HepG2 (cell line): ENCODE results near the gene NAV1. TPM values are rescaled to one million over a fixed set of nuclear protein-coding genes. Genes with fewer than 3 reads are reported as not detected.

Experiments
- ATAC-seq: fragments of 200-7000 bp; cut with Tn5 transposase; 3 replicates; pipeline ENCODE4 v1.9.1; 2020; ENCODE audit warnings: mild to moderate bottlenecking, moderate library complexity
- BruUV-seq: library from RNA; stranded (reverse); fragments of 400-500 nt; replicated peaks from 2 replicates; lab custom pipeline; 2021; lab: Mats Ljungman, UMichigan
- CTCF ChIA-PET: fragments of 300-600 bp; formaldehyde crosslinking; extraction: SDS; loops from one replicate; lab custom pipeline; 2021; ENCODE audit warnings: low total read pairs, inconsistent platforms, low intra/inter-chr PET ratio; lab: Yijun Ruan, JAX
- POLR2A ChIA-PET: fragments of 350-600 bp; sonication (Branson Sonifier 250); formaldehyde crosslinking; loops from one replicate; lab custom pipeline; 2020; ENCODE audit warnings: antibody characterized with exemption, inconsistent platforms; lab: Yijun Ruan, JAX
- DNase-seq: peaks from one replicate; pipeline ENCODE4 v3.0.0-alpha.2; 2015; ENCODE audit warnings: low spot score
- FAIRE-seq: peaks from 3 replicates; lab custom pipeline; 2011; peaks lifted over from hg19 to GRCh38; lab: Jason Lieb, UNC
- H2AFZ ChIP-seq: one replicate; pipeline ENCODE4 v1.6.1; 2011; ENCODE audit warnings: low read length, inconsistent platforms
- H3K27ac ChIP-seq: fragments of 300-600 bp; 3 replicates; pipeline ENCODE4 v1.8.0; 2011; ENCODE audit warnings: mixed run types, mild to moderate bottlenecking, mixed read lengths, low read length, inconsistent platforms; ENCODE audit not compliant: insufficient read depth; ENCODE audit errors: extremely low read length
- H3K27me3 ChIP-seq, 2 experiments: fragments of 200-600 bp in 1 of 2; 2 replicates in 1 of 2; 3 replicates in 1 of 2; pipeline versions ENCODE4 v1.6.0 to v1.8.0; 2011; ENCODE audit warnings: low read length in 2 of 2, mild to moderate bottlenecking in 2 of 2, moderate library complexity in 2 of 2, inconsistent platforms in 1 of 2; ENCODE audit not compliant: insufficient read depth in 2 of 2, control insufficient read depth in 1 of 2
- H3K36me3 ChIP-seq, 2 experiments: fragments of 200-600 bp in 1 of 2; replicated peaks in 1 of 2; 2 replicates in 1 of 2; 3 replicates in 1 of 2; pipeline versions ENCODE4 v1.5.1 to v1.8.0; 2011; ENCODE audit warnings: low read length in 2 of 2, inconsistent platforms in 1 of 2; ENCODE audit not compliant: insufficient read depth in 2 of 2, control insufficient read depth in 1 of 2
- H3K4me1 ChIP-seq: 2 replicates; pipeline ENCODE4 v1.5.1; 2012; ENCODE audit warnings: low read length, inconsistent platforms; ENCODE audit not compliant: insufficient read depth
- H3K4me2 ChIP-seq: 2 replicates; pipeline ENCODE4 v1.6.0; 2011; ENCODE audit warnings: low read depth, low read length, inconsistent platforms
- H3K4me3 ChIP-seq, 3 experiments: fragments of 200-600 bp in 1 of 3; sonication (generic), shearing (Covaris generic) in 1 of 3; replicated peaks in 1 of 3; 2 replicates each; pipeline ENCODE4 v1.5.1; 2011 to 2016; ENCODE audit warnings: low read length in 3 of 3, inconsistent platforms in 2 of 3, low read depth in 2 of 3, mild to moderate bottlenecking in 2 of 3, control low read depth in 1 of 3, mixed read lengths in 1 of 3; ENCODE audit not compliant: insufficient read depth in 1 of 3
- H3K79me2 ChIP-seq: one replicate; pipeline ENCODE4 v1.6.1; 2011; ENCODE audit warnings: low read length, inconsistent platforms; ENCODE audit not compliant: insufficient read depth
- H3K9ac ChIP-seq: 2 replicates; pipeline ENCODE4 v1.6.0; 2011; ENCODE audit warnings: mild to moderate bottlenecking, low read depth, low read length, inconsistent platforms; ENCODE audit not compliant: insufficient read depth
- H3K9me3 ChIP-seq: 2 replicates; pipeline ENCODE4 v1.5.1; 2012; ENCODE audit warnings: mild to moderate bottlenecking, low read length
- H4K20me1 ChIP-seq: 2 replicates; pipeline ENCODE4 v1.6.0; 2011; ENCODE audit warnings: inconsistent platforms, mild to moderate bottlenecking, low read length, moderate library complexity; ENCODE audit not compliant: insufficient read depth
- BCL6 ChIP-seq: IDR thresholded peaks from 2 replicates; pipeline ENCODE4 v1.6.1; 2016; ENCODE audit warnings: missing genetic modification reagents, missing compliant biosample characterization
- ELF1 ChIP-seq: sonication (generic); formaldehyde crosslinking; IDR thresholded peaks from 2 replicates; pipeline ENCODE4 v1.4.0; 2020; ENCODE audit warnings: missing genetic modification reagents
- GATAD2A ChIP-seq: IDR thresholded peaks from 2 replicates; pipeline ENCODE4 v1.6.1; 2016
- GZF1 ChIP-seq: sonication (generic); formaldehyde crosslinking; IDR thresholded peaks from 2 replicates; pipeline ENCODE4 v1.5.1; 2020; ENCODE audit warnings: mild to moderate bottlenecking, missing genetic modification reagents
- MBNL3 ChIP-seq: fragments of 250-450 bp; sonication (Bioruptor Pico); conservative IDR thresholded peaks from 2 replicates; pipeline ENCODE4 v1.8.0; 2022; ENCODE audit warnings: mild to moderate bottlenecking, inconsistent platforms
- PLRG1 ChIP-seq: fragments of 450-650 bp; conservative IDR thresholded peaks from 2 replicates; pipeline ENCODE4 v1.6.1; 2016
- SMARCC2 ChIP-seq: fragments of 450-650 bp; IDR thresholded peaks from 2 replicates; pipeline ENCODE4 v1.6.1; 2017; ENCODE audit warnings: antibody characterized with exemption, mild to moderate bottlenecking
- TRIM24 ChIP-seq: sonication (generic); formaldehyde crosslinking; IDR thresholded peaks from 2 replicates; pipeline ENCODE4 v1.8.0; 2022; ENCODE audit warnings: mild to moderate bottlenecking, missing genetic modification reagents
- ZNF292 ChIP-seq: sonication (generic); formaldehyde crosslinking; IDR thresholded peaks from 2 replicates; pipeline ENCODE4 v1.8.1; 2022; ENCODE audit warnings: mild to moderate bottlenecking, low read depth, missing genetic modification reagents, borderline replicate concordance
- ZNF484 ChIP-seq: sonication (generic); formaldehyde crosslinking; IDR thresholded peaks from 2 replicates; pipeline ENCODE4 v1.5.1; 2020; ENCODE audit warnings: mild to moderate bottlenecking, low read depth, missing genetic modification reagents, borderline replicate concordance
- WGBS: methylation state at CpG from one replicate; pipeline ENCODE4 v1.1.6; 2017; ENCODE audit warnings: low lambda C conversion rate; 5-methylcytosine and 5-hydroxymethylcytosine counted together
- in situ Hi-C: cut with HindIII; loops from 2 replicates; pipeline ENCODE4 v1.10.0; 2017; ENCODE audit warnings: low pct_unique_long_range_greater_than_20kb; ENCODE audit not compliant: extremely low pct_ligation_motif_present
- intact Hi-C: fragments of 100-400 bp; cut with micrococcal nuclease; formaldehyde crosslinking; loops from one replicate; pipeline ENCODE4 v1.10.0; 2022; ENCODE audit not compliant: unreplicated experiment
- polyA plus RNA-seq, 8 experiments: library from polyadenylated mRNA; depleted of rRNA in 3 of 8; stranded (reverse) in 7 of 8; unstranded in 1 of 8; fragments of >200 nt; fragmentation: Illumina TruSeq in 4 of 8; extraction: Trizol in 4 of 8; gene quantifications; 2 replicates each; pipeline versions ENCODE4 v1.2.1 to v1.2.3, GENCODE V29; 2011 to 2016; ENCODE audit warnings: low read depth in 4 of 8, missing spikeins in 1 of 8, mixed read lengths in 1 of 8; ENCODE audit not compliant: insufficient read depth in 1 of 8
- total RNA-seq, 5 experiments: library from RNA; depleted of rRNA; stranded (reverse); fragments of >200 nt; fragmentation: Illumina TruSeq; extraction: Trizol; gene quantifications; 2 replicates each; pipeline ENCODE4 v1.2.3, GENCODE V29; 2016; ENCODE audit warnings: low read depth in 1 of 5
- TF ChIP-seq, protein P1 (sequence below): sonication (generic); formaldehyde crosslinking; IDR thresholded peaks from 2 replicates; pipeline ENCODE4 v1.8.0; 2022; ENCODE audit warnings: mild to moderate bottlenecking, missing genetic modification reagents; ENCODE audit not compliant: insufficient replicate concordance
- TF ChIP-seq, protein P2 (sequence below): sonication (generic); formaldehyde crosslinking; conservative IDR thresholded peaks from 2 replicates; pipeline ENCODE4 v1.8.0; 2022; ENCODE audit warnings: missing genetic modification reagents
- TF ChIP-seq, protein P3 (sequence below): sonication (generic); formaldehyde crosslinking; IDR thresholded peaks from 2 replicates; pipeline ENCODE4 v1.9.0; 2021; ENCODE audit warnings: missing genetic modification reagents, mild to moderate bottlenecking, borderline replicate concordance

Gene NAV1
- total and polyA plus RNA-seq, 2 of the 13 experiments (the other 11 are each of a cell fraction or from before 2014, with no cell fraction given) = not detected

- TF ChIP-seq, protein P1, sequence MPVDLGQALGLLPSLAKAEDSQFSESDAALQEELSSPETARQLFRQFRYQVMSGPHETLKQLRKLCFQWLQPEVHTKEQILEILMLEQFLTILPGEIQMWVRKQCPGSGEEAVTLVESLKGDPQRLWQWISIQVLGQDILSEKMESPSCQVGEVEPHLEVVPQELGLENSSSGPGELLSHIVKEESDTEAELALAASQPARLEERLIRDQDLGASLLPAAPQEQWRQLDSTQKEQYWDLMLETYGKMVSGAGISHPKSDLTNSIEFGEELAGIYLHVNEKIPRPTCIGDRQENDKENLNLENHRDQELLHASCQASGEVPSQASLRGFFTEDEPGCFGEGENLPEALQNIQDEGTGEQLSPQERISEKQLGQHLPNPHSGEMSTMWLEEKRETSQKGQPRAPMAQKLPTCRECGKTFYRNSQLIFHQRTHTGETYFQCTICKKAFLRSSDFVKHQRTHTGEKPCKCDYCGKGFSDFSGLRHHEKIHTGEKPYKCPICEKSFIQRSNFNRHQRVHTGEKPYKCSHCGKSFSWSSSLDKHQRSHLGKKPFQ (CRISPR knock-in tag) = no peak
- TF ChIP-seq MBNL3 (CRISPR knock-in tag) = no peak
- no peak for TF ChIP-seq ZNF484 (CRISPR knock-in tag)
- TF ChIP-seq SMARCC2 = no peak
- no peak for TF ChIP-seq GZF1
- no peak for TF ChIP-seq TRIM24 (CRISPR knock-in tag)
- TF ChIP-seq, protein P2, sequence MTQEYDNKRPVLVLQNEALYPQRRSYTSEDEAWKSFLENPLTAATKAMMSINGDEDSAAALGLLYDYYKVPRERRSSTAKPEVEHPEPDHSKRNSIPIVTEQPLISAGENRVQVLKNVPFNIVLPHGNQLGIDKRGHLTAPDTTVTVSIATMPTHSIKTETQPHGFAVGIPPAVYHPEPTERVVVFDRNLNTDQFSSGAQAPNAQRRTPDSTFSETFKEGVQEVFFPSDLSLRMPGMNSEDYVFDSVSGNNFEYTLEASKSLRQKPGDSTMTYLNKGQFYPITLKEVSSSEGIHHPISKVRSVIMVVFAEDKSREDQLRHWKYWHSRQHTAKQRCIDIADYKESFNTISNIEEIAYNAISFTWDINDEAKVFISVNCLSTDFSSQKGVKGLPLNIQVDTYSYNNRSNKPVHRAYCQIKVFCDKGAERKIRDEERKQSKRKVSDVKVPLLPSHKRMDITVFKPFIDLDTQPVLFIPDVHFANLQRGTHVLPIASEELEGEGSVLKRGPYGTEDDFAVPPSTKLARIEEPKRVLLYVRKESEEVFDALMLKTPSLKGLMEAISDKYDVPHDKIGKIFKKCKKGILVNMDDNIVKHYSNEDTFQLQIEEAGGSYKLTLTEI (CRISPR knock-in tag) = no peak
- no peak for TF ChIP-seq GATAD2A (CRISPR knock-in tag)
Measured at GRCh38 chr1:201562257-201562656, 23.3 kb downstream of the NAV1 start (continued).

DNA sequence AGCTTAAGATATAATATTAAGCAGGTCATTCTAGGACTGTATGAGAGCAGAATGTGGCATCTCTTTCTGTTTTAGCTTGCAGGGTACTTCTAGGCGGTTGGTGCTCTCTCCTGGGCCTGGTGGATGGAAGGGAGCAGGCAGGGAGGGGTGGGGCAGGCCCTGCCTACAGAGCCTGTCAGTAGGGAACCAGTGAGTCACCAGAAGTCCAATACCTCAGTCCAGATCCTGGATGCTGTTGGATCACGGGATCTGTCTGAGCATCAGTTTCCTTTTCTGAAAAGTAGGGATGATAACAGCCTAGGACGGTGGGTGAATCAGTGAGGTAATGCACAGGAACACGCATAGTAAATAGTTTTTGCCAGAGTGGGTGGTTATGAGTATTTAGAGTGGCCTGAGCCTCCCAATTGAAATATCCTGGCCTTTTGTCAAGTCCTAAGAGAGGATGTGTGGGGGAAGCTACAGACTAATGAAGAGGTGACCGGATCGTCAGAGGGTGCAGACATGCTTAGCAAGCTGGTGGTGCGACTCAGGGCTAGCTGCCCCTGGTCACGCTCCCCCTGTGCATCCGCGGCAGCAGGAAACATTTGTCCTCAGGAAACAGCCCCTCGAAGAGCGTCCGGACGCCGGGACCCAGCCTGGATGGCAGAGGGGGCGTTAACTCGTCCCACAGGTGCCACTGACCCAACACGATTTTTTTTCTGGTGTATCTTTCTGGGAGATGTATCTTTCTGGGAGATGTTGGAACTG is 23.9 kb downstream of the NAV1 start:
- no peak overlapping the region for H2AFZ ChIP-seq
- H3K27ac ChIP-seq = no peak overlapping the region
- no peak overlapping the region for H3K4me3 ChIP-seq
- no peaks in the 10 kb centered on the region for H3K79me2 ChIP-seq
- H3K4me1 ChIP-seq = no peaks in the 10 kb centered on the region
- peaks cover 4 to 35% of the 10 kb centered on the region in 2 experiments; a peak in 4 of 5 replicates for H3K27me3 ChIP-seq
- CTCF ChIA-PET = no interaction called here
- POLR2A ChIA-PET = no interaction called here
- no peaks in the 10 kb centered on the region for H3K9me3 ChIP-seq
- in situ Hi-C loops = loop anchor here (10.0 kb wide), 1 partner anchor 222 kb away; no protein-coding TSS in a partner anchor
- no peak overlapping the region for H3K9ac ChIP-seq
- no peak for ATAC-seq
- no TSS peak for BruUV-seq
- intact Hi-C loops = no loop called here
- no peak for DNase-seq
- no peaks in the 10 kb centered on the region for H3K36me3 ChIP-seq
- 15% methylated on average over 18 of the region's 18 CpGs for WGBS
- no peak for FAIRE-seq
- no peak overlapping the region for H3K4me2 ChIP-seq
- H4K20me1 ChIP-seq = no peaks in the 10 kb centered on the region
- TF ChIP-seq ZNF292 (no peak), ELF1 (CRISPR knock-in tag) (no peak), BCL6 (CRISPR knock-in tag) (no peak), PLRG1 (no peak)
- TF ChIP-seq, protein P3, sequence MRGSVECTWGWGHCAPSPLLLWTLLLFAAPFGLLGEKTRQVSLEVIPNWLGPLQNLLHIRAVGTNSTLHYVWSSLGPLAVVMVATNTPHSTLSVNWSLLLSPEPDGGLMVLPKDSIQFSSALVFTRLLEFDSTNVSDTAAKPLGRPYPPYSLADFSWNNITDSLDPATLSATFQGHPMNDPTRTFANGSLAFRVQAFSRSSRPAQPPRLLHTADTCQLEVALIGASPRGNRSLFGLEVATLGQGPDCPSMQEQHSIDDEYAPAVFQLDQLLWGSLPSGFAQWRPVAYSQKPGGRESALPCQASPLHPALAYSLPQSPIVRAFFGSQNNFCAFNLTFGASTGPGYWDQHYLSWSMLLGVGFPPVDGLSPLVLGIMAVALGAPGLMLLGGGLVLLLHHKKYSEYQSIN = no peak
